ENCODE measurements around the gene NHLH2. TPM values are rescaled to one million over a fixed set of nuclear protein-coding genes. Genes with fewer than 3 reads are reported as not detected.

Gene NHLH2
- total RNA-seq, 2 experiments from 2014 or later = not detected

GRCh38 chr1:115826628-115827027 lies 14.3 kb downstream of the NHLH2 start:
- peaks cover 86% of the 10 kb centered on the region for H3K27me3 Mint-ChIP-seq
- Histone ChIP-seq H3K4me1 (ENCODE audit: insufficient read depth, low read length) (peaks cover 8% of the 10 kb centered on the region), H3K4me3 (ENCODE audit: low read length) (no peak overlapping the region), H3K27me3 (ENCODE audit: control insufficient read depth in 1 of 2, insufficient read depth in 2 of 2, low read length in 2 of 2) (peaks cover 31 to 39% of the 10 kb centered on the region in 2 experiments), H3K36me3 (ENCODE audit: insufficient read depth, low read length) (no peaks in the 10 kb centered on the region), H3K27ac (ENCODE audit: low read depth in 1 of 2, low read length in 2 of 2) (no peak overlapping the region), H3K9me3 (ENCODE audit: control insufficient read depth in 1 of 2, insufficient read depth in 1 of 2, low read length in 2 of 2) (peaks cover 0 to 5% of the 10 kb centered on the region in 2 experiments)
- DNase-seq (no peak), ATAC-seq (ENCODE audit: poor library complexity) (no peak)
- TF ChIP-seq CTCF (IDR thresholded peaks at IDR 0.05) = no peak
- ChIA-PET POLR2A (no interaction called here), CTCF (no interaction called here)
- intact Hi-C loops (cut with DNase I, micrococcal nuclease) = loop anchor here in 1 of 2 experiments (5.0 kb wide), 1 partner anchor 51 kb away; no protein-coding TSS in a partner anchor
- no peak overlapping the region for H3K4me3 Mint-ChIP-seq
- no peak overlapping the region for H3K27ac Mint-ChIP-seq
- H3K4me1 Mint-ChIP-seq (ENCODE audit: low read depth) = peaks cover 5% of the 10 kb centered on the region
- no peaks in the 10 kb centered on the region for H3K36me3 Mint-ChIP-seq (ENCODE audit: low read depth)
- peaks cover 3% of the 10 kb centered on the region for H3K9me3 Mint-ChIP-seq

DNA sequence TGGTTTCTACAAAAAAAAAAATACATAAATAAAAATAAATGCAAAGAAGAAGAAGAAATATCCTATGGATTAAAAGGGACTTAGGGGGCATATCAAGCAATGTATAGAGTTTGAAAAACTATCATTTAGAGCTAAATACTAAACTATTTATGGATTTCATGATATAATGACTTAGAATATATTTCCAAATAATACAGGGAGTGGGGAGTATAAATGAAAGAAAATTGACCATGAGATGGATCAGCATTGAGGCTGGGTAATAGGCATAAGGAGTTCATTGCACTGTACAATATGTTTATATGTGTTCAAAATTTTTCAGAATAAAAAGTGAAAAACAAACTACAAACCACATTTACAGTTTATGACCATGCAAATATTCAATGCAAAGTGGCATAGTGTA lies 18.8 kb downstream of the NHLH2 start:
- Histone ChIP-seq H3K9me3 (ENCODE audit: control insufficient read depth in 1 of 2, insufficient read depth in 1 of 2, low read length in 2 of 2) (no peaks in the 10 kb centered on the region), H3K27ac (ENCODE audit: low read depth in 1 of 2, low read length in 2 of 2) (no peak overlapping the region), H3K27me3 (ENCODE audit: control insufficient read depth in 1 of 2, insufficient read depth in 2 of 2, low read length in 2 of 2) (peaks cover 10 to 29% of the 10 kb centered on the region in 2 experiments), H3K36me3 (ENCODE audit: insufficient read depth, low read length) (no peaks in the 10 kb centered on the region), H3K4me1 (ENCODE audit: insufficient read depth, low read length) (no peaks in the 10 kb centered on the region), H3K4me3 (ENCODE audit: low read length) (no peak overlapping the region)
- Mint-ChIP-seq H3K4me1 (ENCODE audit: low read depth) (no peaks in the 10 kb centered on the region), H3K4me3 (no peak overlapping the region), H3K27me3 (peaks cover 53% of the 10 kb centered on the region), H3K9me3 (peaks cover 3% of the 10 kb centered on the region), H3K36me3 (ENCODE audit: low read depth) (no peaks in the 10 kb centered on the region), H3K27ac (no peak overlapping the region)
- DNase-seq (no peak), ATAC-seq (ENCODE audit: poor library complexity) (no peak)
- CTCF ChIA-PET = no interaction called here
- POLR2A ChIA-PET = no interaction called here
- intact Hi-C loops (cut with DNase I, micrococcal nuclease) = no loop called here
- no peak for TF ChIP-seq CTCF (IDR thresholded peaks at IDR 0.05)

DNA sequence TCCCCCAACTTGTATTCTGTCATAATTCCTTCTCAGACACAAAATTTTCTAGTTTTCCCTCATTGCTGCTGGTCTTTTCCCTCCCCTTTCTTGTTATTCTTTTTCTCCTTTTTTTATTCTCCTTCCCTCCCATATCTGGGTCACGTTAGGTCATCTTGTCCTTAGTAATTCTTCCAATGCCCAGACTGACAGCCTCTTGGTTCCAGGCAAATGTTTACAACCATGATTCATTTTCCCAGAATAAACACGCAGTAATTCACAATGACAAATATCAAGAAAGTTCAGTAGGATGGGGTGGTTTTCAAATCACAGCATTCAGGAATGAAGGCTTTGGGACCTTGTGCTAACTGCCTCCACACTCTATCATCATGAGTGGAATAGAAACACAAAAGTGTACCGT lies 25.2 kb downstream of the NHLH2 start:
- DNase-seq (no peak), ATAC-seq (ENCODE audit: poor library complexity) (no peak)
- Mint-ChIP-seq H3K27me3 (peaks cover 15% of the 10 kb centered on the region), H3K4me3 (no peak overlapping the region), H3K4me1 (ENCODE audit: low read depth) (no peaks in the 10 kb centered on the region), H3K9me3 (no peaks in the 10 kb centered on the region), H3K36me3 (ENCODE audit: low read depth) (no peaks in the 10 kb centered on the region), H3K27ac (no peak overlapping the region)
- intact Hi-C loops (cut with DNase I, micrococcal nuclease) = no loop called here
- no peak overlapping the region for H3K4me3 ChIP-seq (ENCODE audit: low read length)
- ChIA-PET CTCF (no interaction called here), POLR2A (no interaction called here)
- no peaks in the 10 kb centered on the region for H3K36me3 ChIP-seq (ENCODE audit: insufficient read depth, low read length)
- no peak for TF ChIP-seq CTCF (IDR thresholded peaks at IDR 0.05)
- H3K4me1 ChIP-seq (ENCODE audit: insufficient read depth, low read length) = no peaks in the 10 kb centered on the region
- H3K27me3 ChIP-seq (ENCODE audit: control insufficient read depth in 1 of 2, insufficient read depth in 2 of 2, low read length in 2 of 2) = peaks cover 6 to 12% of the 10 kb centered on the region in 2 experiments
- no peak overlapping the region for H3K27ac ChIP-seq (ENCODE audit: low read depth in 1 of 2, low read length in 2 of 2)
- H3K9me3 ChIP-seq (ENCODE audit: control insufficient read depth in 1 of 2, insufficient read depth in 1 of 2, low read length in 2 of 2) = no peaks in the 10 kb centered on the region
